A549 (cell line): ENCODE results near the gene LHX2. TPM values are rescaled to one million over a fixed set of nuclear protein-coding genes. Genes with fewer than 3 reads are reported as not detected.

Experiments used
- ATAC-seq, 2 experiments: fragments of 200-7000 bp in 1 of 2; fragments of >200 bp in 1 of 2; cut with Nextera tagmentation in 1 of 2; cut with Tn5 transposase in 1 of 2; 3 replicates each; pipeline versions ENCODE4 v1.8.0 to v1.9.1; 2018 to 2020; ENCODE audit warnings: mild to moderate bottlenecking in 1 of 2, moderate library complexity in 1 of 2
- CTCF ChIA-PET: fragments of 300-600 bp; sonication (Branson Sonifier 250); formaldehyde crosslinking; extraction: SDS; loops from one replicate; lab custom pipeline; 2021; ENCODE audit warnings: antibody characterized with exemption, inconsistent platforms; lab: Yijun Ruan, JAX
- POLR2A ChIA-PET: fragments of 350-600 bp; formaldehyde crosslinking; extraction: SDS; loops from one replicate; lab custom pipeline; 2021; ENCODE audit warnings: antibody characterized with exemption, inconsistent platforms; lab: Yijun Ruan, JAX
- DNase-seq, 2 experiments: peaks; one replicate each; pipeline versions ENCODE4 v3.0.0 to v3.0.0-alpha.2; 2011 to 2016; ENCODE audit warnings: low read depth in 1 of 2, low spot score in 1 of 2
- FAIRE-seq: peaks from 2 replicates; lab custom pipeline; 2011; peaks lifted over from hg19 to GRCh38; lab: Jason Lieb, UNC
- H3K27ac ChIP-seq, 2 experiments: fragments of >200 bp; sonication (Bioruptor Twin); formaldehyde crosslinking; 3 replicates each; pipeline ENCODE4 v1.5.1; 2016 to 2017
- H3K4me1 ChIP-seq: fragments of >200 bp; sonication (Bioruptor Twin); formaldehyde crosslinking; 3 replicates; pipeline ENCODE4 v1.6.1; 2016
- H3K4me2 ChIP-seq: fragments of >200 bp; sonication (Bioruptor Twin); formaldehyde crosslinking; 3 replicates; pipeline ENCODE4 v1.6.1; 2016
- H3K4me3 ChIP-seq: fragments of >200 bp; sonication (Bioruptor Twin); formaldehyde crosslinking; 3 replicates; pipeline ENCODE4 v1.5.1; 2016
- H3K9me3 ChIP-seq: fragments of >200 bp; sonication (Bioruptor Twin); formaldehyde crosslinking; 3 replicates; pipeline ENCODE4 v1.6.1; 2016
- BHLHE40 ChIP-seq: IDR thresholded peaks from 2 replicates; pipeline ENCODE4 v1.6.1; 2012; ENCODE audit warnings: low read depth, low read length, inconsistent platforms
- CBX2 ChIP-seq: fragments of 200-600 bp; sonication (generic); IDR thresholded peaks from 2 replicates; pipeline ENCODE4 v1.6.1; 2016; ENCODE audit warnings: low read depth, mild to moderate bottlenecking, borderline replicate concordance
- CBX8 ChIP-seq: fragments of 200-600 bp; sonication (generic); IDR thresholded peaks from 2 replicates; pipeline ENCODE4 v1.6.1; 2016
- EHF ChIP-seq: fragments of 250-450 bp; sonication (Bioruptor Pico); IDR thresholded peaks from 2 replicates; pipeline ENCODE4 v1.5.0; 2020; ENCODE audit warnings: mild to moderate bottlenecking
- FOSB ChIP-seq: fragments of 250-450 bp; sonication (Bioruptor Pico); IDR thresholded peaks from 2 replicates; pipeline ENCODE4 v1.5.0; 2020; ENCODE audit warnings: mild to moderate bottlenecking, moderate library complexity
- HDAC2 ChIP-seq: fragments of 200-600 bp; sonication (generic); IDR thresholded peaks from 2 replicates; pipeline ENCODE4 v1.6.1; 2016
- HEYL ChIP-seq: fragments of 250-450 bp; sonication (Bioruptor Pico); IDR thresholded peaks from 2 replicates; pipeline ENCODE4 v1.8.0; 2021; ENCODE audit warnings: mild to moderate bottlenecking, moderate library complexity
- HOXB5 ChIP-seq: fragments of 250-450 bp; sonication (Bioruptor Pico); IDR thresholded peaks from 2 replicates; pipeline ENCODE4 v1.5.0; 2020; ENCODE audit warnings: mild to moderate bottlenecking, moderate library complexity
- JUN ChIP-seq, 2 experiments: fragments of >200 bp; sonication (Bioruptor Twin); formaldehyde crosslinking; IDR thresholded peaks; 2 replicates in 1 of 2; 3 replicates in 1 of 2; pipeline ENCODE4 v1.6.1; 2016 to 2017
- JUNB ChIP-seq: fragments of >200 bp; sonication (Bioruptor Twin); formaldehyde crosslinking; IDR thresholded peaks from 2 replicates; pipeline ENCODE4 v1.6.1; 2016
- KDM1A ChIP-seq: fragments of 200-600 bp; sonication (generic); IDR thresholded peaks from 2 replicates; pipeline ENCODE4 v1.6.1; 2016; ENCODE audit warnings: low read depth, mild to moderate bottlenecking
- MAX ChIP-seq: IDR thresholded peaks from 2 replicates; pipeline ENCODE4 v1.6.1; 2012
- MAZ ChIP-seq: fragments of 150-350 bp; IDR thresholded peaks from 2 replicates; pipeline ENCODE4 v1.6.1; 2014; ENCODE audit warnings: antibody characterized with exemption, low read depth, low read length, borderline replicate concordance
- POLR2A ChIP-seq: IDR thresholded peaks from 2 replicates; pipeline ENCODE4 v1.6.1; 2012; ENCODE audit warnings: mild to moderate bottlenecking, low read length
- POLR2AphosphoS2 ChIP-seq: conservative IDR thresholded peaks from 2 replicates; pipeline ENCODE4 v1.6.1; 2012; ENCODE audit warnings: low read length, improper control_type of control experiment, inconsistent platforms
- RCOR1 ChIP-seq: fragments of 150-350 bp; IDR thresholded peaks from 2 replicates; pipeline ENCODE4 v1.6.1; 2014; ENCODE audit warnings: antibody characterized with exemption, low read length, low read depth
- REST ChIP-seq: fragments of 200-600 bp; sonication (generic); IDR thresholded peaks from 2 replicates; pipeline ENCODE4 v1.6.1; 2016; ENCODE audit warnings: antibody characterized with exemption, mild to moderate bottlenecking, moderate library complexity
- USF2 ChIP-seq: fragments of 450-650 bp; IDR thresholded peaks from 2 replicates; pipeline ENCODE4 v1.6.1; 2014; ENCODE audit warnings: antibody characterized with exemption
- ZC3H11A ChIP-seq: fragments of 450-650 bp; IDR thresholded peaks from 2 replicates; pipeline ENCODE4 v1.6.1; 2014; ENCODE audit warnings: antibody characterized with exemption, mild to moderate bottlenecking
- ZFP36 ChIP-seq: fragments of 450-650 bp; IDR thresholded peaks from 2 replicates; pipeline ENCODE4 v1.6.1; 2014; ENCODE audit warnings: borderline replicate concordance; ENCODE audit not compliant: partially characterized antibody
- ZSCAN20 ChIP-seq: fragments of 250-450 bp; sonication (Bioruptor Pico); IDR thresholded peaks from 2 replicates; pipeline ENCODE4 v1.8.0; 2022; ENCODE audit warnings: mild to moderate bottlenecking, moderate library complexity
- WGBS: methylation state at CpG from one replicate; pipeline ENCODE4 v1.1.6; 2017; ENCODE audit errors: missing lambda C conversion rate; 5-methylcytosine and 5-hydroxymethylcytosine counted together
- polyA plus RNA-seq, 4 experiments: library from polyadenylated mRNA; depleted of rRNA in 3 of 4; stranded (reverse); fragments of >200 nt; fragmentation: RNase III in 1 of 4; extraction: RNeasy Plus Mini Kit Qiagen cat#74134 plus additional on column Dnase treatment in 1 of 4; gene quantifications; 2 replicates in 3 of 4; 3 replicates in 1 of 4; pipeline ENCODE4 v1.2.3, GENCODE V29; 2011 to 2017
- TF ChIP-seq, protein P1 (sequence below): fragments of 250-450 bp; sonication (Bioruptor Pico); IDR thresholded peaks from 2 replicates; pipeline ENCODE4 v1.5.0; 2021; ENCODE audit warnings: mild to moderate bottlenecking, moderate library complexity, borderline replicate concordance

The LHX2 gene
- polyA plus RNA-seq, 2 of the 4 experiments (the other 2 are of a cell fraction), result 2.4 to 4.4 TPM

DNA sequence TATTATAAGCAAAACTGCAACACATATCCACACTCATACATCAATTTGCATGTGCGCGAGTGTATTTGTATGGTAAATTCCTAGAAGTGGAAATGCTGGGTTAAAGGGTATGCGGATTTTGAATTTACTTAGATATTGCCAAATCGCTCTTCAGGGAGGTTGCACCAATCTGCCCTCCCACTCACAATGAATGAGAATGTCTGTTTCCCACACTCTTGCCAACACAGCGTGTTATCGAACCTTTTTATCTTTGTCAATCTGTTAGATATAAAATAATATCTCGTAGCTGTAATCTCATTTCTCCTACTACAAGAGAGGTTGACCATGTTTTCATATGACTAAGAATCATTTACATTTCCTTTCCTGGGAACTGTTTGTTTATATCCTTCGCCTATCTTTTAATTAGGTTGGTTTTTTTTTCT, 35.7 kb downstream of the LHX2 start:
- Histone ChIP-seq H3K4me3 (no peak overlapping the region), H3K4me2 (no peak overlapping the region), H3K9me3 (no peaks in the 10 kb centered on the region), H3K27ac (no peak overlapping the region), H3K4me1 (no peaks in the 10 kb centered on the region)
- 83% methylated on average over 8 of the region's 8 CpGs for WGBS
- CTCF ChIA-PET, result no interaction called here
- ATAC-seq (no peak), FAIRE-seq (no peak), DNase-seq (no peak)
- POLR2A ChIA-PET, result no interaction called here
- TF ChIP-seq ZFP36, result no peak
- TF ChIP-seq MAX, result no peak
- TF ChIP-seq, protein P1, sequence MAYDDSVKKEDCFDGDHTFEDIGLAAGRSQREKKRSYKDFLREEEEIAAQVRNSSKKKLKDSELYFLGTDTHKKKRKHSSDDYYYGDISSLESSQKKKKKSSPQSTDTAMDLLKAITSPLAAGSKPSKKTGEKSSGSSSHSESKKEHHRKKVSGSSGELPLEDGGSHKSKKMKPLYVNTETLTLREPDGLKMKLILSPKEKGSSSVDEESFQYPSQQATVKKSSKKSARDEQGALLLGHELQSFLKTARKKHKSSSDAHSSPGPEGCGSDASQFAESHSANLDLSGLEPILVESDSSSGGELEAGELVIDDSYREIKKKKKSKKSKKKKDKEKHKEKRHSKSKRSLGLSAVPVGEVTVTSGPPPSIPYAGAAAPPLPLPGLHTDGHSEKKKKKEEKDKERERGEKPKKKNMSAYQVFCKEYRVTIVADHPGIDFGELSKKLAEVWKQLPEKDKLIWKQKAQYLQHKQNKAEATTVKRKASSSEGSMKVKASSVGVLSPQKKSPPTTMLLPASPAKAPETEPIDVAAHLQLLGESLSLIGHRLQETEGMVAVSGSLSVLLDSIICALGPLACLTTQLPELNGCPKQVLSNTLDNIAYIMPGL (CRISPR knock-in tag), result no peak
- no peak for TF ChIP-seq REST
- no peak for TF ChIP-seq JUN (IDR thresholded peaks at IDR 0.05)
- TF ChIP-seq FOSB (CRISPR knock-in tag), result no peak
- TF ChIP-seq CBX8, result no peak
- TF ChIP-seq HEYL, result no peak
- TF ChIP-seq POLR2A, result no peak
- TF ChIP-seq USF2, result no peak
- TF ChIP-seq ZC3H11A, result no peak
- TF ChIP-seq JUNB, result no peak
- TF ChIP-seq CBX2, result no peak
- TF ChIP-seq POLR2AphosphoS2, result no peak
- no peak for TF ChIP-seq ZSCAN20 (CRISPR knock-in tag)
- TF ChIP-seq HOXB5 (CRISPR knock-in tag), result no peak
- no peak for TF ChIP-seq HDAC2
- TF ChIP-seq RCOR1, result no peak

DNA sequence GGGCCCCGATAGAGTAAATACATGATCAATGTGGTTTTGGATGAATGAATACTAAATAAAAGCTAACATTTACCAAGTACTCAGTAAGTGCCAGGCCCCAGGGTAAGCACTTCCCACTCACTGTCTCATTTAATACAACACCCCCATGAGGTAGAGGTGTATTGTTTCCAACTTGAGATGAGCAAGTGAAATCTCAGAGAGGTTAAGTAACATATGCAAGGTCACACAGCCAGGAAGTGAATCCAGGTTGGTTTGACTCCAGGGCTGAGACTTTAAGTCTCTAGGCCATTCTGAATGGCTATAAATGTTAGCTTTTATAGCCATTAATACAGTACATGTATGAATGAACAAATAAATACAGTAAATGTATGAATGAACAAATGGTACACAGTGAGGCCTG, 39.4 kb downstream of the LHX2 start:
- ChIA-PET POLR2A (no interaction called here), CTCF (interaction anchor here (0.6 to 10.2 kb wide), 4 partner anchors 8 to 523 kb away, joined by 3 to 125 read pairs (median 4); no protein-coding TSS in a partner anchor)
- Histone ChIP-seq H3K27ac (no peak overlapping the region), H3K4me3 (no peak overlapping the region)
- FAIRE-seq, result no peak
- 59% methylated on average over 1 of the region's 1 CpG for WGBS
- TF ChIP-seq KDM1A (no peak), MAZ (no peak), HDAC2 (no peak), EHF (CRISPR knock-in tag) (no peak), HOXB5 (CRISPR knock-in tag) (no peak), CBX2 (no peak), BHLHE40 (no peak)
- TF ChIP-seq, all 56 proteins: peak for 0
- DNase-seq (no peak), ATAC-seq (no peak)
- no peaks in the 10 kb centered on the region for H3K9me3 ChIP-seq
- H3K4me1 ChIP-seq, result peaks cover 9% of the 10 kb centered on the region; the same call in 2 of the 3 replicates
- H3K4me2 ChIP-seq, result no peak overlapping the region
